Cardiac muscle cell (in vitro differentiated cells and primary cell): ENCODE data around the gene DGKD. TPM values are rescaled to one million over a fixed set of nuclear protein-coding genes. Genes with fewer than 3 reads are reported as not detected.
"Not testable (repeated sequence)": the region's sequence is repeated elsewhere in the genome, so short reads cannot be mapped to it uniquely, and the experiment has no call there.

Experiments used
- DNase-seq, 2 donors: peaks; one replicate each; pipeline versions ENCODE4 v3.0.0 to v3.0.0-alpha.2; 2010 to 2017; ENCODE audit warnings: low read depth in 1 of 2, low spot score in 1 of 2
- H3K27ac ChIP-seq: fragments of 200-600 bp; sonication (generic); 2 replicates; pipeline ENCODE4 v1.5.1; 2016
- H3K27me3 ChIP-seq: fragments of 200-600 bp; sonication (generic); 2 replicates; pipeline ENCODE4 v1.6.0; 2016; ENCODE audit warnings: control low read depth
- H3K36me3 ChIP-seq: fragments of 200-600 bp; sonication (generic); 2 replicates; pipeline ENCODE4 v1.5.1; 2016; ENCODE audit warnings: control low read depth
- H3K4me1 ChIP-seq: fragments of 200-600 bp; sonication (generic); 2 replicates; pipeline ENCODE4 v1.8.1; 2017; ENCODE audit warnings: low read depth, mild to moderate bottlenecking, mixed run types
- H3K4me3 ChIP-seq: fragments of 200-600 bp; sonication (generic); 2 replicates; pipeline ENCODE4 v1.5.1; 2016; ENCODE audit warnings: mild to moderate bottlenecking
- H3K9me3 ChIP-seq: fragments of 200-600 bp; sonication (generic); 2 replicates; pipeline ENCODE4 v1.5.1; 2017; ENCODE audit warnings: low read depth, mild to moderate bottlenecking, control low read depth
- polyA plus RNA-seq: library from polyadenylated mRNA; unstranded; fragments of >200 nt; fragmentation: Nextera tagmentation; extraction: Ambion mirVana; gene quantifications from 2 replicates; pipeline ENCODE4 v1.2.1, GENCODE V29; 2016
- total RNA-seq: library from RNA; depleted of rRNA; stranded (reverse); fragments of >200 nt; gene quantifications from 2 replicates; pipeline ENCODE4 v1.2.3, GENCODE V29; 2016
- TF ChIP-seq, protein P1 (sequence below): IDR thresholded peaks from 2 replicates; pipeline ENCODE4 v1.5.1; 2012; ENCODE audit warnings: low read depth, mild to moderate bottlenecking, low read length

The DGKD gene
- total and polyA plus RNA-seq, 2 experiments from 2014 or later, result 21.0 to 40.0 TPM

DNA sequence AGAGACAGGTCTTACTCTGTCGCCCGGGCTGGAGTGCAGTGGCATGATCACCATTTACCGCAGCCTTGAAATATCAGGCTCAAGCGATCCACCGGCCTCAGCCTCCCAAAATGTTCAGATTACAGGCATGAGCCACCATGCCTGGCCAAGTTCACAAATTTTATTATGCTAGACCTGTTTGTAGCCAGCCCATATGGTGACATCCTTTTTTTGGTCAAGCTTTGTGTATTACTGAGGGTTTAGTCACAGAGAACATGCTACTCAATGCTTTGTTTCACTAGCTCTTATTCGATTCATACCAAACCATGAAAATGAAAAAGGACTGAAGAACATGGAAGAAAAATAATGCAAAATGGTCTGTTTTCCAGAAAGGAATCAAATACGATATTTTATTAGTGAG, 41.4 kb downstream of the DGKD start:
- Histone ChIP-seq H3K9me3 (no peaks in the 10 kb centered on the region), H3K4me3 (no peak overlapping the region), H3K4me1 (no peaks in the 10 kb centered on the region), H3K27me3 (no peaks in the 10 kb centered on the region), H3K27ac (no peak overlapping the region), H3K36me3 (peaks cover 9% of the 10 kb centered on the region)
- TF ChIP-seq, protein P1, sequence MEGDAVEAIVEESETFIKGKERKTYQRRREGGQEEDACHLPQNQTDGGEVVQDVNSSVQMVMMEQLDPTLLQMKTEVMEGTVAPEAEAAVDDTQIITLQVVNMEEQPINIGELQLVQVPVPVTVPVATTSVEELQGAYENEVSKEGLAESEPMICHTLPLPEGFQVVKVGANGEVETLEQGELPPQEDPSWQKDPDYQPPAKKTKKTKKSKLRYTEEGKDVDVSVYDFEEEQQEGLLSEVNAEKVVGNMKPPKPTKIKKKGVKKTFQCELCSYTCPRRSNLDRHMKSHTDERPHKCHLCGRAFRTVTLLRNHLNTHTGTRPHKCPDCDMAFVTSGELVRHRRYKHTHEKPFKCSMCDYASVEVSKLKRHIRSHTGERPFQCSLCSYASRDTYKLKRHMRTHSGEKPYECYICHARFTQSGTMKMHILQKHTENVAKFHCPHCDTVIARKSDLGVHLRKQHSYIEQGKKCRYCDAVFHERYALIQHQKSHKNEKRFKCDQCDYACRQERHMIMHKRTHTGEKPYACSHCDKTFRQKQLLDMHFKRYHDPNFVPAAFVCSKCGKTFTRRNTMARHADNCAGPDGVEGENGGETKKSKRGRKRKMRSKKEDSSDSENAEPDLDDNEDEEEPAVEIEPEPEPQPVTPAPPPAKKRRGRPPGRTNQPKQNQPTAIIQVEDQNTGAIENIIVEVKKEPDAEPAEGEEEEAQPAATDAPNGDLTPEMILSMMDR, result no peak
- no peak for DNase-seq

DNA sequence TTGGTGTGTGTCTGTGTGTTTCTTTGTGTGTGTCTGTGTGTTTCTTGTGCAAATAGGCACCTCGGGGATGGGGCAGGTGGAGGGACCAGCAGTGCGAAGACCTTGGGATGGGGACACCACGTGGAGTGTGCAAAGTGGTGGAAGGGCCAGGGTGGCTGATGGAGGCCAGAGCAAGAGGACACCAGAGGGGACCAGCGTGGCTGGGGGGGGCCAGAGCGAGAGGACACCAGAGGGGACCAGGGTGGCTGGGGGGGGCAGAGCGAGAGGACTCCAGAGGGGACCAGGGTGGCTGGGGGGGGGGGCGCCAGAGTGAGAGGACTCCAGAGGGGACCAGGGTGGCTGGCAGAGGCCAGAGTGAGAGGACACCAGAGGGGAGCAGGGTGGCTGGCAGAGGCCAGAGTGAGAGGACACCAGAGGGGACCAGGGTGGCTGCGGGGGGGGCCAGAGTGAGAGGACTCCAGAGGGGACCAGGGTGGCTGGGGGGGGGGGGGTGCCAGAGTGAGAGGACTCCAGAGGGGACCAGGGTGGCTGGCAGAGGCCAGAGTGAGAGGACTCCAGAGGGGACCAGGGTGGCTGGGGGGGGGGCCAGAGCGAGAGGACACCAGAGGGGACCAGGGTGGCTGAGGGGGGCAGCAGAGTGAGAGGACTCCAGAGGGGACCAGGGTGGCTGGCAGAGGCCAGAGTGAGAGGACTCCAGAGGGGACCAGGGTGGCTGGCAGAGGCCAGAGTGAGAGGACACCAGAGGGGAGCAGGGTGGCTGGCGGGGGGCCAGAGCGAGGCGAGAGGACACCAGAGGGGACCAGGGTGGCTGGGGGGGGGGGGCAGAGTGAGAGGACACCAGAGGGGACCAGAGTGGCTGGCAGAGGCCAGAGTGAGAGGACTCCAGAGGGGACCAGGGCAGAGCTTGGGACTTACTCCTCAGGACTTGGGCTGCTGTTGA, 42.7 kb downstream of the DGKD start:
- H3K4me3 ChIP-seq, H3K9me3 ChIP-seq, DNase-seq, H3K36me3 ChIP-seq, H3K27ac ChIP-seq, H3K27me3 ChIP-seq, H3K4me1 ChIP-seq: not testable (repeated sequence)

GRCh38 chr2:233399306-233400225, 45.3 kb downstream of the DGKD start:
- H3K4me1 ChIP-seq, result no peaks in the 10 kb centered on the region
- H3K27ac ChIP-seq, result no peak overlapping the region
- H3K27me3 ChIP-seq, result no peaks in the 10 kb centered on the region
- no peaks in the 10 kb centered on the region for H3K9me3 ChIP-seq
- TF ChIP-seq, protein P1, result no peak
- H3K36me3 ChIP-seq, result no peaks in the 10 kb centered on the region
- no peak for DNase-seq
- no peak overlapping the region for H3K4me3 ChIP-seq

- Histone ChIP-seq H3K36me3 (no peaks in the 10 kb centered on the region), H3K4me1 (no peaks in the 10 kb centered on the region), H3K27ac (no peak overlapping the region), H3K27me3 (no peaks in the 10 kb centered on the region), H3K9me3 (no peaks in the 10 kb centered on the region), H3K4me3 (no peak overlapping the region)
- TF ChIP-seq, protein P1, result no peak
- DNase-seq, result no peak
These were observed 46.0 kb downstream of the DGKD start for GRCh38 chr2:233400341-233400740.

GRCh38 chr2:233400961-233401360, 46.7 kb downstream of the DGKD start:
- DNase-seq, result no peak
- Histone ChIP-seq H3K9me3 (no peaks in the 10 kb centered on the region), H3K4me1 (no peaks in the 10 kb centered on the region), H3K4me3 (no peak overlapping the region), H3K27me3 (no peaks in the 10 kb centered on the region), H3K36me3 (no peaks in the 10 kb centered on the region), H3K27ac (no peak overlapping the region)
- TF ChIP-seq, protein P1, result no peak

DNA sequence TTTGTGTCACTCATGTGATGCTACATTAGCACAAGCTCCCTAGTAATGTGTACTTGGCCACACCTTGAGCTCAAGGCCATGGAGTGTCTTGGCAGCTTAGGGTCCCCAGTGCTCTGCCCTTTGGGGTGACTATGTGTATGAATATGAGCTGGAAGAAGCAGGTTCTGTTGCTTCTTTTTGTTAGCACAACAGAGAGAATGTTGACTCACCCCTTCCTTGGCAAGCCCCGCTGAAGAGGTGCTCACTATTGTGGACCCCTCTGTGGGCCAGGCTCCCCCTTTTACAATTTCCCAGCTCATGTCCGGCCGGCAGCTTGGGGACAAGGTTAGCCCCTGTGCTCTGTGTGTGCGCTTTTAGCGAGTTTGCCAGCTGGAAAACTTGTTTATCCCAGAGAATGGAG, 48.1 kb downstream of the DGKD start:
- Histone ChIP-seq H3K4me1 (no peaks in the 10 kb centered on the region), H3K27me3 (no peaks in the 10 kb centered on the region), H3K36me3 (no peaks in the 10 kb centered on the region), H3K27ac (no peak overlapping the region), H3K4me3 (no peak overlapping the region), H3K9me3 (no peaks in the 10 kb centered on the region)
- TF ChIP-seq, protein P1, result no peak
- no peak for DNase-seq
